ENCODE measurements around the gene MIB1. TPM values are rescaled to one million over a fixed set of nuclear protein-coding genes. Genes with fewer than 3 reads are reported as not detected.

MIB1 gene
- polyA plus RNA-seq, 1 of the 3 experiments (the other 2 are of a cell fraction) = 5.0 TPM

DNA sequence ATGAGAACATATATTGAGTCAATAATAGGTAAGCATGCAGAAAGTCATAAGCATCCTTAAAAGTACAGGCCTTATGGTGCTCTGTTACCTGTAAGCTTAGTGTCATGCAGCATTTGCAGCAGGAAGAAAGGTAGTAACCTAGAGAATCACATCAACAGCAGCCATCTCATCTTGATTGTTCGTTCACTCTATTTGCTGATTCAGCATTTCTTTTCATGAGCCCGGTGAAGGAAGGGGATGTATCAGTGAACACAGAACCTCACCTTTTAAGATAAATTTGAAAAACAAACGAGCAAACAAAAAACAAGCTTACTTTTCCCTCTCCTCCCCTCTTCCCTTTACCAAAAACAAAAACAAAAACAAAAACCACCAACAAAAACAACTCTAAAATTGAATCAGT, 89.9 kb downstream of the MIB1 start:
- peaks cover 0 to 6% of the 10 kb centered on the region in 2 experiments; a peak in 2 of 4 replicates for H3K4me1 ChIP-seq (ENCODE audit: control insufficient read depth in 1 of 2, insufficient read depth in 2 of 2, low read depth in 1 of 2, low read length in 1 of 2)
- WGBS (ENCODE audit: low lambda C conversion rate) = 92% methylated on average over 3 of the region's 3 CpGs
- peaks cover 10% of the 10 kb centered on the region for H3F3A ChIP-seq (replicated peaks; ENCODE audit: insufficient read depth)
- no peaks in the 10 kb centered on the region for H3K9me3 ChIP-seq
- H3K79me2 ChIP-seq (ENCODE audit: insufficient read depth) = no peaks in the 10 kb centered on the region
- H3K27ac ChIP-seq (ENCODE audit: low read depth in 2 of 2, low read length in 1 of 2) = no peak overlapping the region
- no peaks in the 10 kb centered on the region for H3K27me3 ChIP-seq (ENCODE audit: insufficient read depth)
- no peak overlapping the region for H2AFZ ChIP-seq (ENCODE audit: low read depth)
- CTCF ChIA-PET = interaction anchor here (0.6 to 5.5 kb wide), 3 partner anchors 11 to 225 kb away, joined by 3 to 39 read pairs (median 3); no protein-coding TSS in a partner anchor
- H3K9me2 ChIP-seq = no peaks in the 10 kb centered on the region
- no peak overlapping the region for H3K9ac ChIP-seq
- no peak for TF ChIP-seq RXRA (IDR thresholded peaks at IDR 0.05; ENCODE audit: borderline replicate concordance, low read depth)
- TF ChIP-seq, protein P1, sequence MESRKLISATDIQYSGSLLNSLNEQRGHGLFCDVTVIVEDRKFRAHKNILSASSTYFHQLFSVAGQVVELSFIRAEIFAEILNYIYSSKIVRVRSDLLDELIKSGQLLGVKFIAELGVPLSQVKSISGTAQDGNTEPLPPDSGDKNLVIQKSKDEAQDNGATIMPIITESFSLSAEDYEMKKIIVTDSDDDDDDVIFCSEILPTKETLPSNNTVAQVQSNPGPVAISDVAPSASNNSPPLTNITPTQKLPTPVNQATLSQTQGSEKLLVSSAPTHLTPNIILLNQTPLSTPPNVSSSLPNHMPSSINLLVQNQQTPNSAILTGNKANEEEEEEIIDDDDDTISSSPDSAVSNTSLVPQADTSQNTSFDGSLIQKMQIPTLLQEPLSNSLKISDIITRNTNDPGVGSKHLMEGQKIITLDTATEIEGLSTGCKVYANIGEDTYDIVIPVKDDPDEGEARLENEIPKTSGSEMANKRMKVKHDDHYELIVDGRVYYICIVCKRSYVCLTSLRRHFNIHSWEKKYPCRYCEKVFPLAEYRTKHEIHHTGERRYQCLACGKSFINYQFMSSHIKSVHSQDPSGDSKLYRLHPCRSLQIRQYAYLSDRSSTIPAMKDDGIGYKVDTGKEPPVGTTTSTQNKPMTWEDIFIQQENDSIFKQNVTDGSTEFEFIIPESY (IDR thresholded peaks at IDR 0.05; ENCODE audit: borderline replicate concordance, low read depth) = no peak
- TF ChIP-seq, protein P2, sequence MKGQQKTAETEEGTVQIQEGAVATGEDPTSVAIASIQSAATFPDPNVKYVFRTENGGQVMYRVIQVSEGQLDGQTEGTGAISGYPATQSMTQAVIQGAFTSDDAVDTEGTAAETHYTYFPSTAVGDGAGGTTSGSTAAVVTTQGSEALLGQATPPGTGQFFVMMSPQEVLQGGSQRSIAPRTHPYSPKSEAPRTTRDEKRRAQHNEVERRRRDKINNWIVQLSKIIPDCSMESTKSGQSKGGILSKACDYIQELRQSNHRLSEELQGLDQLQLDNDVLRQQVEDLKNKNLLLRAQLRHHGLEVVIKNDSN (IDR thresholded peaks at IDR 0.05; ENCODE audit: borderline replicate concordance, low read depth) = no peak
- no peak for TF ChIP-seq TAF1 (IDR thresholded peaks at IDR 0.05; ENCODE audit: borderline replicate concordance, low read depth, low read length)
- TF ChIP-seq, protein P3, sequence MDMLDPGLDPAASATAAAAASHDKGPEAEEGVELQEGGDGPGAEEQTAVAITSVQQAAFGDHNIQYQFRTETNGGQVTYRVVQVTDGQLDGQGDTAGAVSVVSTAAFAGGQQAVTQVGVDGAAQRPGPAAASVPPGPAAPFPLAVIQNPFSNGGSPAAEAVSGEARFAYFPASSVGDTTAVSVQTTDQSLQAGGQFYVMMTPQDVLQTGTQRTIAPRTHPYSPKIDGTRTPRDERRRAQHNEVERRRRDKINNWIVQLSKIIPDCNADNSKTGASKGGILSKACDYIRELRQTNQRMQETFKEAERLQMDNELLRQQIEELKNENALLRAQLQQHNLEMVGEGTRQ (IDR thresholded peaks at IDR 0.05; ENCODE audit: borderline replicate concordance, low read depth, low read length) = no peak
- TF ChIP-seq, protein P4, sequence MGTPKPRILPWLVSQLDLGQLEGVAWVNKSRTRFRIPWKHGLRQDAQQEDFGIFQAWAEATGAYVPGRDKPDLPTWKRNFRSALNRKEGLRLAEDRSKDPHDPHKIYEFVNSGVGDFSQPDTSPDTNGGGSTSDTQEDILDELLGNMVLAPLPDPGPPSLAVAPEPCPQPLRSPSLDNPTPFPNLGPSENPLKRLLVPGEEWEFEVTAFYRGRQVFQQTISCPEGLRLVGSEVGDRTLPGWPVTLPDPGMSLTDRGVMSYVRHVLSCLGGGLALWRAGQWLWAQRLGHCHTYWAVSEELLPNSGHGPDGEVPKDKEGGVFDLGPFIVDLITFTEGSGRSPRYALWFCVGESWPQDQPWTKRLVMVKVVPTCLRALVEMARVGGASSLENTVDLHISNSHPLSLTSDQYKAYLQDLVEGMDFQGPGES (IDR thresholded peaks at IDR 0.05; ENCODE audit: low read depth, low read length) = no peak
- H3K36me3 ChIP-seq (replicated peaks in 1 of 2; ENCODE audit: control insufficient read depth in 1 of 2, insufficient read depth in 2 of 2, low read length in 1 of 2) = peaks cover 0 to 6% of the 10 kb centered on the region in 2 experiments
- no peak overlapping the region for H3K4me3 ChIP-seq (ENCODE audit: low read depth in 2 of 2, low read length in 1 of 2)
- no peak overlapping the region for H3K4me2 ChIP-seq
- POLR2A ChIA-PET = no interaction called here
- DNase-seq = no peak
- H4K20me1 ChIP-seq (ENCODE audit: insufficient read depth) = no peaks in the 10 kb centered on the region

DNA sequence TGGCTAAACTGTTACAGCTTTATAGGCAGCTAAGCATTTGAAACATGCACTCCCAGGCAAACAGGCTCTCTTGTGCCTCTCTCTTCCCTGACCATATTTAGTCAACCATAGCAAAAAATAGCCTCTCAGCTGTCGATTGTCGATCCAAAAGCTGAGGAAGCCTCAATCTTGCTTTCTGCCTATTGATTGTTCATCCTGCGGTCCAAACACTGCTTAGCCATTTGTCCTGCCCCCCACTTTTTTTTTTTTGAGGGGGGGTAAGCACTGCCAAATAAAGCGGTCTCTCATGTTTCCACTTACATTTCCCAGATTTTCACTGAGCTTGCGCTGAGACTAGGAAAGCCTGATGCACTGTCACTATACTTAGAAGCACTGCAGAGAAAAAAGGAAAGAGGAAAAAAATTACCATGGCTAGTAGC, 90.8 kb downstream of the MIB1 start:
- Histone ChIP-seq H4K20me1 (ENCODE audit: insufficient read depth) (no peaks in the 10 kb centered on the region), H3K27ac (ENCODE audit: low read depth in 2 of 2, low read length in 1 of 2) (no peak overlapping the region), H3K27me3 (ENCODE audit: insufficient read depth) (no peaks in the 10 kb centered on the region), H3K9me3 (no peaks in the 10 kb centered on the region), H2AFZ (ENCODE audit: low read depth) (no peak overlapping the region), H3F3A (replicated peaks; ENCODE audit: insufficient read depth) (peaks cover 10% of the 10 kb centered on the region), H3K4me1 (ENCODE audit: control insufficient read depth in 1 of 2, insufficient read depth in 2 of 2, low read depth in 1 of 2, low read length in 1 of 2) (peaks cover 0 to 6% of the 10 kb centered on the region in 2 experiments; a peak in 2 of 4 replicates), H3K79me2 (ENCODE audit: insufficient read depth) (no peaks in the 10 kb centered on the region), H3K4me2 (no peak overlapping the region), H3K9me2 (no peaks in the 10 kb centered on the region), H3K9ac (no peak overlapping the region), H3K36me3 (replicated peaks in 1 of 2; ENCODE audit: control insufficient read depth in 1 of 2, insufficient read depth in 2 of 2, low read length in 1 of 2) (peaks cover 0 to 2% of the 10 kb centered on the region in 2 experiments), H3K4me3 (ENCODE audit: low read depth in 2 of 2, low read length in 1 of 2) (no peak overlapping the region)
- WGBS (ENCODE audit: low lambda C conversion rate) = 98% methylated on average over 5 of the region's 5 CpGs
- CTCF ChIA-PET = interaction anchor here (1.1 to 5.5 kb wide), 3 partner anchors 12 to 636 kb away, joined by 3 to 39 read pairs (median 3); no protein-coding TSS in a partner anchor
- TF ChIP-seq TAF1 (IDR thresholded peaks at IDR 0.05; ENCODE audit: borderline replicate concordance, low read depth, low read length) (no peak), JUND (IDR thresholded peaks at IDR 0.05) (no peak), NRF1 (IDR thresholded peaks at IDR 0.05; ENCODE audit: low read depth, low read length) (no peak), POLR2AphosphoS5 (IDR thresholded peaks at IDR 0.05; ENCODE audit: low read depth, low read length) (no peak), EP300 (IDR thresholded peaks at IDR 0.05; ENCODE audit: borderline replicate concordance in 1 of 2, low read depth in 1 of 2, low read length in 1 of 2) (no peak)
- POLR2A ChIA-PET = no interaction called here
- no peak for DNase-seq
